Muscle layer of duodenum (tissue), 2 donors: ENCODE measurements around the gene CCDC141.

Experiments used
- H3K27ac ChIP-seq: one replicate; pipeline ENCODE4 v1.7.0; 2013; ENCODE audit warnings: mild to moderate bottlenecking, low read length
- H3K27me3 ChIP-seq: one replicate; pipeline ENCODE4 v1.7.0; 2013; ENCODE audit warnings: low read depth, mild to moderate bottlenecking, control low read depth, low read length
- H3K36me3 ChIP-seq, 2 donors: one replicate each; pipeline ENCODE4 v1.7.0; 2013; ENCODE audit warnings: low read length in 2 of 2, control low read depth in 1 of 2, mild to moderate bottlenecking in 1 of 2; ENCODE audit not compliant: insufficient read depth in 2 of 2, control insufficient read depth in 1 of 2
- H3K4me1 ChIP-seq, 2 donors: one replicate each; pipeline ENCODE4 v1.7.0; 2013; ENCODE audit warnings: low read length in 2 of 2, mild to moderate bottlenecking in 2 of 2, control low read depth in 1 of 2, moderate library complexity in 1 of 2; ENCODE audit not compliant: insufficient read depth in 2 of 2, control insufficient read depth in 1 of 2
- H3K4me3 ChIP-seq, 2 donors: one replicate each; pipeline ENCODE4 v1.7.0; 2013; ENCODE audit warnings: low read length in 2 of 2, low read depth in 1 of 2, mild to moderate bottlenecking in 1 of 2
- H3K9me3 ChIP-seq, 2 donors: one replicate each; pipeline ENCODE4 v1.7.0; 2013; ENCODE audit warnings: low read length in 2 of 2, control low read depth in 1 of 2, mild to moderate bottlenecking in 1 of 2; ENCODE audit not compliant: control insufficient read depth in 1 of 2
- donor health status: healthy.

Gene CCDC141

GRCh38 chr2:178799305-178799704 is 250.6 kb downstream of the CCDC141 start:
- H3K4me3 ChIP-seq: no peak overlapping the region
- no peaks in the 10 kb centered on the region for H3K36me3 ChIP-seq
- H3K27me3 ChIP-seq: no peaks in the 10 kb centered on the region
- H3K9me3 ChIP-seq: no peaks in the 10 kb centered on the region
- no peaks in the 10 kb centered on the region for H3K4me1 ChIP-seq
- H3K27ac ChIP-seq: no peak overlapping the region

- H3K4me1 ChIP-seq: no peaks in the 10 kb centered on the region
- no peak overlapping the region for H3K27ac ChIP-seq
- H3K36me3 ChIP-seq: no peaks in the 10 kb centered on the region
- no peak overlapping the region for H3K4me3 ChIP-seq
- H3K9me3 ChIP-seq: no peaks in the 10 kb centered on the region
- H3K27me3 ChIP-seq: no peaks in the 10 kb centered on the region
These were observed 253.8 kb downstream of the CCDC141 start for GRCh38 chr2:178796079-178796677.

- Histone ChIP-seq H3K9me3 (no peaks in the 10 kb centered on the region), H3K4me1 (no peaks in the 10 kb centered on the region), H3K27me3 (no peaks in the 10 kb centered on the region), H3K4me3 (no peak overlapping the region), H3K36me3 (no peaks in the 10 kb centered on the region), H3K27ac (no peak overlapping the region)
These were observed 262.0 kb downstream of the CCDC141 start for GRCh38 chr2:178787934-178788333.

- Histone ChIP-seq H3K4me3 (no peak overlapping the region), H3K36me3 (no peaks in the 10 kb centered on the region), H3K4me1 (no peaks in the 10 kb centered on the region), H3K27ac (no peak overlapping the region), H3K27me3 (no peaks in the 10 kb centered on the region), H3K9me3 (no peaks in the 10 kb centered on the region)
These were observed 262.8 kb downstream of the CCDC141 start for GRCh38 chr2:178787155-178787554.

- H3K9me3 ChIP-seq: no peaks in the 10 kb centered on the region
- H3K27me3 ChIP-seq: no peaks in the 10 kb centered on the region
- no peaks in the 10 kb centered on the region for H3K36me3 ChIP-seq
- no peaks in the 10 kb centered on the region for H3K4me1 ChIP-seq
- H3K4me3 ChIP-seq: no peak overlapping the region
- H3K27ac ChIP-seq: no peak overlapping the region
These were observed 266.0 kb downstream of the CCDC141 start for GRCh38 chr2:178783889-178784288.

GRCh38 chr2:178782236-178782635 is 267.7 kb downstream of the CCDC141 start:
- Histone ChIP-seq H3K27ac (no peak overlapping the region), H3K4me3 (no peak overlapping the region), H3K36me3 (no peaks in the 10 kb centered on the region), H3K9me3 (no peaks in the 10 kb centered on the region), H3K27me3 (no peaks in the 10 kb centered on the region), H3K4me1 (no peaks in the 10 kb centered on the region)
